ENCODE results near the gene ZSWIM1. TPM values are rescaled to one million over a fixed set of nuclear protein-coding genes. Genes with fewer than 3 reads are reported as not detected.

Gene ZSWIM1
- total and polyA plus RNA-seq, 2 of the 13 experiments (the other 11 are each of a cell fraction or from before 2014, with no cell fraction given) = 9.5 to 11.7 TPM

DNA sequence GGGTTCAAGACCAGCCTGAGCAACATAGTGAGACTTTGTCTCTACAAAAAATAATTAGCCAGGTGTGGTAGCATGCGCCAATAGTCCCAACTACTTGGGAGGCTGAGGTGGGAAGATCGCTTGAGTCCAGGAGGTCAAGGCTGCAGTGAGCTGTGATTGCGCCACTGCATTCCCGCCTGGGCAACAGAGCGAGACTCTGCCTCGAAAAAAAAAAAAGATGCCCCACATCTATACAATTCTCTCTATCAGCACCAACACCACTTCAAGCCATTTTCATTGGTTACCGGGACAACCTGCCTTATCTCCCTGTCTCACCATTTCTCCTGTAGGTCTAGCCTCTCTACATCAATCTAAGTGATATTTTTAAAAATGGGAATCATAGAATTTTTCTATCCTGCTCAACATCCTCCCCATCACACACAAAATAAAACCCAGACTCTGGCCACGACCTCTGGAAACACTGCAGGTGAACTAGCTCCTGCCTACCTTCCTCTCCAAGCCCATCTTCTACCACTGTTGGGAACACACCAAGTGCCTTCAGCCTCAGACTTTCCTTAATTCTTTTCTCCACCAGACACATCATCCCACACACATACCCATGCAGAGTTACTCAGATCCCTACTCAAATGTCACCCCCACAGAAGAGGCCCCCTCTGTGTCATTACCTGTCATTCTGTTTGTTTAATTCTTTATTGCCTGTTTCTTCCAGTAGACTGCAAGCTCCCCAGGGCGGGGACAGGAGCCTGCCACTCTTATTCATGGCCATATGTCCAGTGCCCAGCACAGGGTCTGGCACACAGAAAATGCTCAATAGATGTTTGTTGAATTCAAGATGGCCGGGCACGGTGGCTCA is 40.5 kb downstream of the ZSWIM1 start (continued):
- TF ChIP-seq NPAS2 (CRISPR knock-in tag; IDR thresholded peaks at IDR 0.05; ENCODE audit: borderline replicate concordance) = no peak
- no peak for TF ChIP-seq ZNF496 (CRISPR knock-in tag; IDR thresholded peaks at IDR 0.05; ENCODE audit: insufficient replicate concordance)
- TF ChIP-seq ZEB1 (IDR thresholded peaks at IDR 0.05; ENCODE audit: insufficient replicate concordance, low read depth) = no peak
- TF ChIP-seq ZFP36L1 (CRISPR knock-in tag; IDR thresholded peaks at IDR 0.05) = no peak
- no peak for TF ChIP-seq ZFP36 (IDR thresholded peaks at IDR 0.05; ENCODE audit: borderline replicate concordance, low read depth, low read length, partially characterized antibody)
- TF ChIP-seq RXRA (CRISPR knock-in tag; IDR thresholded peaks at IDR 0.05) = peak; percentile 59; the same call in 1 of the 2 replicates
- TF ChIP-seq ZBTB8A (CRISPR knock-in tag; IDR thresholded peaks at IDR 0.05; ENCODE audit: borderline replicate concordance, low read depth) = no peak
- TF ChIP-seq MEIS2 (CRISPR knock-in tag; IDR thresholded peaks at IDR 0.05) = no peak
- TF ChIP-seq ATF7-NPFF (CRISPR knock-in tag; IDR thresholded peaks at IDR 0.05; ENCODE audit: low read depth) = no peak
- TF ChIP-seq RCOR2 (CRISPR knock-in tag; IDR thresholded peaks at IDR 0.05) = no peak; the same call in 1 of the 2 replicates
- TF ChIP-seq SMAD3 (CRISPR knock-in tag; IDR thresholded peaks at IDR 0.05) = no peak
- no peak for TF ChIP-seq ZNF790 (CRISPR knock-in tag; IDR thresholded peaks at IDR 0.05; ENCODE audit: borderline replicate concordance)
- TF ChIP-seq, protein P1, sequence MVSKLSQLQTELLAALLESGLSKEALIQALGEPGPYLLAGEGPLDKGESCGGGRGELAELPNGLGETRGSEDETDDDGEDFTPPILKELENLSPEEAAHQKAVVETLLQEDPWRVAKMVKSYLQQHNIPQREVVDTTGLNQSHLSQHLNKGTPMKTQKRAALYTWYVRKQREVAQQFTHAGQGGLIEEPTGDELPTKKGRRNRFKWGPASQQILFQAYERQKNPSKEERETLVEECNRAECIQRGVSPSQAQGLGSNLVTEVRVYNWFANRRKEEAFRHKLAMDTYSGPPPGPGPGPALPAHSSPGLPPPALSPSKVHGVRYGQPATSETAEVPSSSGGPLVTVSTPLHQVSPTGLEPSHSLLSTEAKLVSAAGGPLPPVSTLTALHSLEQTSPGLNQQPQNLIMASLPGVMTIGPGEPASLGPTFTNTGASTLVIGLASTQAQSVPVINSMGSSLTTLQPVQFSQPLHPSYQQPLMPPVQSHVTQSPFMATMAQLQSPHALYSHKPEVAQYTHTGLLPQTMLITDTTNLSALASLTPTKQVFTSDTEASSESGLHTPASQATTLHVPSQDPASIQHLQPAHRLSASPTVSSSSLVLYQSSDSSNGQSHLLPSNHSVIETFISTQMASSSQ (IDR thresholded peaks at IDR 0.05; ENCODE audit: low read depth) = no peak
- TF ChIP-seq, protein P1 (CRISPR knock-in tag; IDR thresholded peaks at IDR 0.05; ENCODE audit: borderline replicate concordance) = no peak
- TF ChIP-seq TMF1 (CRISPR knock-in tag; IDR thresholded peaks at IDR 0.05; ENCODE audit: low read depth) = no peak
- peak; percentile 35; the same call in 1 of the 2 replicates for TF ChIP-seq KAT8 (CRISPR knock-in tag; IDR thresholded peaks at IDR 0.05)
- no peak for TF ChIP-seq CCAR2 (optimal IDR thresholded peaks at IDR 0.05; ENCODE audit: low read depth, low read length)
- TF ChIP-seq, protein P2, sequence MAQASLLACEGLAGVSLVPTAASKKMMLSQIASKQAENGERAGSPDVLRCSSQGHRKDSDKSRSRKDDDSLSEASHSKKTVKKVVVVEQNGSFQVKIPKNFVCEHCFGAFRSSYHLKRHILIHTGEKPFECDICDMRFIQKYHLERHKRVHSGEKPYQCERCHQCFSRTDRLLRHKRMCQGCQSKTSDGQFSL (CRISPR knock-in tag; IDR thresholded peaks at IDR 0.05) = no peak
- TF ChIP-seq ZNF816 (CRISPR knock-in tag; IDR thresholded peaks at IDR 0.05; ENCODE audit: borderline replicate concordance) = no peak
- TF ChIP-seq, protein P3, sequence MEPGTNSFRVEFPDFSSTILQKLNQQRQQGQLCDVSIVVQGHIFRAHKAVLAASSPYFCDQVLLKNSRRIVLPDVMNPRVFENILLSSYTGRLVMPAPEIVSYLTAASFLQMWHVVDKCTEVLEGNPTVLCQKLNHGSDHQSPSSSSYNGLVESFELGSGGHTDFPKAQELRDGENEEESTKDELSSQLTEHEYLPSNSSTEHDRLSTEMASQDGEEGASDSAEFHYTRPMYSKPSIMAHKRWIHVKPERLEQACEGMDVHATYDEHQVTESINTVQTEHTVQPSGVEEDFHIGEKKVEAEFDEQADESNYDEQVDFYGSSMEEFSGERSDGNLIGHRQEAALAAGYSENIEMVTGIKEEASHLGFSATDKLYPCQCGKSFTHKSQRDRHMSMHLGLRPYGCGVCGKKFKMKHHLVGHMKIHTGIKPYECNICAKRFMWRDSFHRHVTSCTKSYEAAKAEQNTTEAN (CRISPR knock-in tag; conservative IDR thresholded peaks at IDR 0.05) = no peak
- TF ChIP-seq GATAD1 (CRISPR knock-in tag; IDR thresholded peaks at IDR 0.05) = 0 out of 2 replicates have a peak, but pooled peaks have one; percentile 25
- peak; percentile 64 for TF ChIP-seq HOXA3 (CRISPR knock-in tag; IDR thresholded peaks at IDR 0.05)
- 0 out of 2 replicates have a peak, but pooled peaks have one; percentile 5 for TF ChIP-seq ZNF124 (CRISPR knock-in tag; IDR thresholded peaks at IDR 0.05)
- no peak for TF ChIP-seq SMC3 (IDR thresholded peaks at IDR 0.05; ENCODE audit: low read length)
- TF ChIP-seq ZNF605 (CRISPR knock-in tag; IDR thresholded peaks at IDR 0.05) = no peak
- TF ChIP-seq KLF16 (CRISPR knock-in tag; IDR thresholded peaks at IDR 0.05) = no peak; a peak in 1 of 4 replicates
